ENCODE results near the gene MELK.
A peak's percentile ranks its signal among the peaks of the same experiment; 100 is the strongest.
"Not testable (repeated sequence)": the region's sequence is repeated elsewhere in the genome, so short reads cannot be mapped to it uniquely, and the experiment has no call there.

Gene MELK

DNA sequence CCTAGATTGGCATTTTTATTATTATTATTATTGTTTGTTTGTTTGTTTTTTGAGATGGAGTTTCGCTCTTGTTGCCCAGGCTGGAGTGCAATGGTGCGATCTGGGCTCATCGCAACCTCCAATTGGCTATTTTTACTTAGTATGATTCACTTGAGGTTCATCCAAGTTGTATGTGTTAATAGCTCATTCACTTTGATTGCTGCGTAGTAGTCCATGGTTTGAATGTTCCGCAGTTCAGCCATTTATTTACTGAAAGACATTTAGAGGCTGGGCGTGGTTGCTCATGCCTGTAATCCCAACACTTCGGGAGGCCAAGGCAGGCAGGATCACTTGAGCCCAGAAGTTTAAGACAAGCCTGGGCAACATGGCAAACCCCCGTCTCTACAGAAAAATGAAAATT is 22.6 kb upstream of the MELK start:
- H3K27me3 ChIP-seq (ENCODE audit: control insufficient read depth, insufficient read depth, low read length, poor library complexity, severe bottlenecking) = no peaks in the 10 kb centered on the region
- H3K4me1 ChIP-seq (ENCODE audit: control insufficient read depth, insufficient read depth, low read length) = no peaks in the 10 kb centered on the region
- no peaks in the 10 kb centered on the region for H3K36me3 ChIP-seq (ENCODE audit: control insufficient read depth, insufficient read depth, low read length)
- no peak overlapping the region for H3K4me3 ChIP-seq (ENCODE audit: insufficient read depth, low read depth, low read length)
- no peak overlapping the region for H3K27ac ChIP-seq (ENCODE audit: insufficient read depth, low read depth, low read length, poor library complexity, severe bottlenecking)
- WGBS, 2 experiments = 95% methylated on average over 8 of the region's 8 CpGs
- H3K9me3 ChIP-seq (ENCODE audit: control insufficient read depth, low read length) = no peaks in the 10 kb centered on the region

DNA sequence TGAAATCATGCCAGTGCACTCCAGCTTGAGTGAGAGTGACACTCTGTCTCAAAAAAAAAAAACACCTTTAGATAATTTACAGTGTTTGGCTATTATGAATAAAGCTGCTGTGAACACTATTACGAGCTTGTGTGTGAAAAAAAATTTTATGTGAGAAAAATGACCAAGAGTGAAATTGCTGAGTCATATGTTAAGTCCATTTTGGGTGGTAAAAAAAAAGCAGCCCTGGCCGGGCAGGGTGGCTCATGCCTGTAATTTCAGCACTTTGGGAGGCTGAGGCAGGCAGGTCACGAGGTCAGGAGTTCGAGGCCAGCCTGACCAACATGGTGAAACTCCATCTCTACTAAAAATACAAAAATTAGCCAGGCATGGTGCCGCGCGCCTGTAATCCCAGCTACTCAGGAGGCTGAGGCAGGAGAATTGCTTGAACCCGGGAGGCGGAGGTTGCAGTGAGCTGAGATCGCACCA is 22.0 kb upstream of the MELK start:
- H3K36me3 ChIP-seq (ENCODE audit: control insufficient read depth, insufficient read depth, low read length); H3K27me3 ChIP-seq (ENCODE audit: control insufficient read depth, insufficient read depth, low read length, poor library complexity, severe bottlenecking); H3K27ac ChIP-seq (ENCODE audit: insufficient read depth, low read depth, low read length, poor library complexity, severe bottlenecking); H3K4me1 ChIP-seq (ENCODE audit: control insufficient read depth, insufficient read depth, low read length); H3K4me3 ChIP-seq (ENCODE audit: insufficient read depth, low read depth, low read length); H3K9me3 ChIP-seq (ENCODE audit: control insufficient read depth, low read length): not testable (repeated sequence)
- 92 to 97% methylated on average over 10 of the region's 10 CpGs for WGBS, 2 experiments

DNA sequence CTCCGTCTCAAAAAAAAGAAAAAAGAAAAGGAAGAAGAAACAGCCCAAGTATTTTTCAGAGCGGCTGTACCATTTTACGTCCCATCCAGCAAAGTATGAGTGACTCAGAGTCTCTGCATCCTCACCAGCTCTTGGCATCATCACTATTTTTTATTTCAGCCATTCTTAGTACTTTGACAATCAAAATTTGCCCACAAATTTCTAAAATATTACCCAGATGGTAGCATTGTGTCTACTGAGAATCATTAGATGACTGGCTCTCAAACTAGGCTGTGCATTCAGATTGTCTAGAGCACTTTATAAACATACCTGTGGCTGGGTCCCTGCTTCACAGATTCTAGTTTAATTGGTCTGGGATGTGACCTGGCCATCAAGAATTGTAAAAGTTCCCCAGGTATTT is 21.6 kb upstream of the MELK start:
- 92 to 97% methylated on average over 3 of the region's 3 CpGs for WGBS, 2 experiments

DNA sequence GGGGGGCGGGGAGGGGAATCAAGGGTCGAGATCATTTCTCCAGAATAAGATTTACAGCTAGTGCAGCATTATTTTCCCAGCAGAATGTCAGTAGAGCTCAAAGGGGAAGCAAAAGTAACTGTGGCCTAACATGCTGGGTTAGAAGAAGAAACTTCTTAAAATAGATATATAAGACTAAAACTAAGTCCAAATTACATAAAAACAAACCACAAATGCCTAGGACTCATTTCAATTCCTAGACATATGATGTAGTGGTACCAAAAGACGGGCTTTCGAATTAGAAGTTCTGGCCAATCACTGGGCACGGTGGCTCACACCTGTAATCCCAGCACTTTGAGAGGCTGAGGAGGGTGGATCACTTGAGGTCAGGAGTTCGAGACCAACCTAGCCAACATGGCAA is 20.8 kb upstream of the MELK start:
- Histone ChIP-seq H3K9me3 (ENCODE audit: control insufficient read depth, low read length) (no peaks in the 10 kb centered on the region), H3K27me3 (ENCODE audit: control insufficient read depth, insufficient read depth, low read length, poor library complexity, severe bottlenecking) (no peaks in the 10 kb centered on the region), H3K36me3 (ENCODE audit: control insufficient read depth, insufficient read depth, low read length) (no peaks in the 10 kb centered on the region), H3K4me1 (ENCODE audit: control insufficient read depth, insufficient read depth, low read length) (no peaks in the 10 kb centered on the region), H3K27ac (ENCODE audit: insufficient read depth, low read depth, low read length, poor library complexity, severe bottlenecking) (no peak overlapping the region), H3K4me3 (ENCODE audit: insufficient read depth, low read depth, low read length) (no peak overlapping the region)
- 94 to 95% methylated on average over 6 of the region's 6 CpGs for WGBS, 2 experiments

More for the DNA sequence above, 21.6 kb upstream of the MELK start:
- Histone ChIP-seq H3K27ac (ENCODE audit: insufficient read depth, low read depth, low read length, poor library complexity, severe bottlenecking) (no peak overlapping the region), H3K4me3 (ENCODE audit: insufficient read depth, low read depth, low read length) (no peak overlapping the region), H3K36me3 (ENCODE audit: control insufficient read depth, insufficient read depth, low read length) (no peaks in the 10 kb centered on the region), H3K9me3 (ENCODE audit: control insufficient read depth, low read length) (no peaks in the 10 kb centered on the region), H3K27me3 (ENCODE audit: control insufficient read depth, insufficient read depth, low read length, poor library complexity, severe bottlenecking) (no peaks in the 10 kb centered on the region), H3K4me1 (ENCODE audit: control insufficient read depth, insufficient read depth, low read length) (no peaks in the 10 kb centered on the region)

DNA sequence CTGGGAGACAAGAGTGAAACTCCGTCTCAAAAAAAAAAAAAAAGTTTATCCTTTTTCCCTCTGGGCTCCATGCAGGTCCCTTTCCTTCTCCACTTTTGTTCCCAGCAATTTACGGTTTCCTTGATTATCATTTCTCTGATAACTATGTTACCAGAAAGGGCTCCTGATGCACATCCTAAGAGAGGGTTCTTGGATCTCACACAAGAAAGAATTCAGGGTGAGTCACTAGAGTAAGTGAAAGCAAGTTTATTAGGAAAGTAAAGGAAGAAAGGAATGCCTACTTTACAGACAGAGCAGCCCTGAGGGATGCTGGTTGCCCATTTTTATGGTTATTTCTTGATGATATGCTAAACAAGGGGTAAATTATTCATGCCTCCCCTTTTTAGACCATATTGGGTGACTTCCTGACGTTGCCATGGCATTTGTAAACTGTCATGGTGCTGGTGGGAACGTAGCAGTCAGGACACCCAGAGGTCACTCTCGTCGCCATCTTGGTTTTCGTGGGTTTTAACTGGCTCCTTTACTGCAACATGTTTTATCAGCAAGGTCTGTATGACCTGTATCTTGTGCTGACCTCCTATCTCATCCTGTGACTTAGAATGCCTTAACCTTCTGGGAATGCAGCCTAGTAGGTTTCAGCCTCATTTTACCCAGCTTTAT is 13.5 kb upstream of the MELK start:
- H3K9me3 ChIP-seq (ENCODE audit: control insufficient read depth, low read length) = no peaks in the 10 kb centered on the region
- no peaks in the 10 kb centered on the region for H3K4me1 ChIP-seq (ENCODE audit: control insufficient read depth, insufficient read depth, low read length)
- H3K27me3 ChIP-seq (ENCODE audit: control insufficient read depth, insufficient read depth, low read length, poor library complexity, severe bottlenecking) = no peaks in the 10 kb centered on the region
- no peak overlapping the region for H3K4me3 ChIP-seq (ENCODE audit: insufficient read depth, low read depth, low read length)
- no peak overlapping the region for H3K27ac ChIP-seq (ENCODE audit: insufficient read depth, low read depth, low read length, poor library complexity, severe bottlenecking)
- WGBS, 2 experiments = 85 to 87% methylated on average over 7 of the region's 7 CpGs
- H3K36me3 ChIP-seq (ENCODE audit: control insufficient read depth, insufficient read depth, low read length) = no peaks in the 10 kb centered on the region

DNA sequence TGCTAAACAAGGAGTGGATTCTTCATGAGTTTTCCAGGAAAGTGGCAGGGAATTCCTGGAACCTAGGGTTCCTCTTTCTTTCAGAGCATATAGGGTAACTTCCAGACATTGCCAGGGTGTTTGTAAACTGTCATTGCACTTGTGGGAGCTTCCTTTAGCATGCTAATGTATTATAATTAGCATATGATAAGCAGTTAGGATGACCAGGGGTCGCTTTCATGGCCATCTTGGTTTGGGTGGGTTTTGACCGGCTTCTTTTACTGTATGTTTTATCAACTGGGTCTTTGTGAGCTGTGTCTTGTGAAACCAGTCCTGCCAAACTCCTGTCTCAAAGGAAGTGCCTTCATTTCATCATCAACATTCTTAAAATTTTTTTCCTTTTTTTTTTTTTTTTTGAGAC is 11.9 kb upstream of the MELK start:
- H3K9me3 ChIP-seq (ENCODE audit: control insufficient read depth, low read length) = no peaks in the 10 kb centered on the region
- H3K4me3 ChIP-seq (ENCODE audit: insufficient read depth, low read depth, low read length) = no peak overlapping the region
- WGBS, 2 experiments = 61 to 80% methylated on average over 2 of the region's 2 CpGs
- no peaks in the 10 kb centered on the region for H3K4me1 ChIP-seq (ENCODE audit: control insufficient read depth, insufficient read depth, low read length)
- no peaks in the 10 kb centered on the region for H3K27me3 ChIP-seq (ENCODE audit: control insufficient read depth, insufficient read depth, low read length, poor library complexity, severe bottlenecking)
- no peaks in the 10 kb centered on the region for H3K36me3 ChIP-seq (ENCODE audit: control insufficient read depth, insufficient read depth, low read length)
- H3K27ac ChIP-seq (ENCODE audit: insufficient read depth, low read depth, low read length, poor library complexity, severe bottlenecking) = no peak overlapping the region

DNA sequence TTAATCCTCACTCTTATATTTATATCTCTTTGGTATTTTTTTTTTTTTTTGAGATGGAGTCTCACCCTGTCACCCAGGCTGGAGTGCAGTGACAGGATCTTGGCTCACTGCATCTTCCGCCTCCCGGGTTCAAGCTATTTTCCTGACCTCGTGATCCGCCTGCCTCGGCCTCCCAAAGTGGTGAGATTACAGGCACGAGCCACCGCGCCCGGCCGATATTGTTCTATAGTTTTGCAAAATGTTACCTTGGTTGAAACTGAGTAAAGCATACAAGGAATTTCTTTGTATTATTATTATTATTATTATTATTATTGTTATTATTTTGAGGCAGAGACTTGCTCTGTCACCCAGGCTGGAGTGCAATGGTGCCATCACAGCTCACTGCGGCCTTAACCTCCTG is 9.9 kb upstream of the MELK start:
- not testable (repeated sequence) for H3K9me3 ChIP-seq (ENCODE audit: control insufficient read depth, low read length); H3K4me1 ChIP-seq (ENCODE audit: control insufficient read depth, insufficient read depth, low read length); H3K36me3 ChIP-seq (ENCODE audit: control insufficient read depth, insufficient read depth, low read length); H3K27ac ChIP-seq (ENCODE audit: insufficient read depth, low read depth, low read length, poor library complexity, severe bottlenecking); H3K4me3 ChIP-seq (ENCODE audit: insufficient read depth, low read depth, low read length); H3K27me3 ChIP-seq (ENCODE audit: control insufficient read depth, insufficient read depth, low read length, poor library complexity, severe bottlenecking)
- 89 to 96% methylated on average over 11 of the region's 11 CpGs for WGBS, 2 experiments

DNA sequence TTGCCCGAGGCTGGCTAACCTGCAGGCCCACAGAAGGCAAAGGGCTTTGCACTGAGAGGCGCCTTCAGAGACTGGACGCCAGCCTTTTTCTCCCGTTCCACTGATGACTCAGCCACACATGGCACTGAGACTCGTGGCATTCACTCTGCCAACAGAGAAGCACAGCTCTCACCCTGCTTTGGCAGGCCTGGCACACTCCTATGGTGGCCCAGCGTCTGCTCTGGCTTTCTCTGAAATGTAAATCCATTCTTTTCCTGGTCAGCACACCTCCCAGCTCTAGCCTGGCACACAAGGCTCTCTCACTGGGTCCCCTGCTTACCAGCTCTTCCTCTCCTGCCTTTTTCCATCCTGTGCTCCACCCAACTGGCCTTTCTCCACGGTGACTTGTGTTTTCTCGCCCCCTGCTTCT is 5.9 kb upstream of the MELK start:
- H3K9me3 ChIP-seq (ENCODE audit: control insufficient read depth, low read length) = no peaks in the 10 kb centered on the region
- H3K27ac ChIP-seq (ENCODE audit: insufficient read depth, low read depth, low read length, poor library complexity, severe bottlenecking) = no peak overlapping the region
- WGBS, 2 experiments = 86 to 89% methylated on average over 8 of the region's 8 CpGs
- no peaks in the 10 kb centered on the region for H3K36me3 ChIP-seq (ENCODE audit: control insufficient read depth, insufficient read depth, low read length)
- no peaks in the 10 kb centered on the region for H3K4me1 ChIP-seq (ENCODE audit: control insufficient read depth, insufficient read depth, low read length)
- H3K27me3 ChIP-seq (ENCODE audit: control insufficient read depth, insufficient read depth, low read length, poor library complexity, severe bottlenecking) = no peaks in the 10 kb centered on the region
- H3K4me3 ChIP-seq (ENCODE audit: insufficient read depth, low read depth, low read length) = no peak overlapping the region

DNA sequence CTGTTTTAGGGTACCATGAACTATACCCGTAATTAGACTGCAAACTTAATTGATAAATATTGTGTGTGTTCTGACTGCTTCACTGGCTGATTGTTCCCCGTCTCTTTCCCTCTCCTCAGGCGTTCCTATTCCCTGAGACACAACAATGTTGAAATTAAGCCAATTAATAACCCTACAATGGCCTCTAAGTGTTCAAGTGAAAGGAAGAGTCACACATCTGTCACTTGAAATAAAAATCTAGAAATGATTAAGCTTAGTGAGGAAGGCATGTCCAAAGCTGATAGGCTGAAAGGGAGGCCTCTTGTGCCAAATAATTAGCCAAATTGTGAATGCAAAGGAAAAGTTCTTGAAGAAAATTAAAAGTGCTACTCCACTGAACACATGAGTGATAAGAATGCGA is 4.0 kb upstream of the MELK start:
- H3K27ac ChIP-seq (ENCODE audit: insufficient read depth, low read depth, low read length, poor library complexity, severe bottlenecking); H3K27me3 ChIP-seq (ENCODE audit: control insufficient read depth, insufficient read depth, low read length, poor library complexity, severe bottlenecking); H3K4me3 ChIP-seq (ENCODE audit: insufficient read depth, low read depth, low read length); H3K36me3 ChIP-seq (ENCODE audit: control insufficient read depth, insufficient read depth, low read length); H3K4me1 ChIP-seq (ENCODE audit: control insufficient read depth, insufficient read depth, low read length); H3K9me3 ChIP-seq (ENCODE audit: control insufficient read depth, low read length): not testable (repeated sequence)
- WGBS, 2 experiments = 89 to 93% methylated on average over 4 of the region's 4 CpGs

DNA sequence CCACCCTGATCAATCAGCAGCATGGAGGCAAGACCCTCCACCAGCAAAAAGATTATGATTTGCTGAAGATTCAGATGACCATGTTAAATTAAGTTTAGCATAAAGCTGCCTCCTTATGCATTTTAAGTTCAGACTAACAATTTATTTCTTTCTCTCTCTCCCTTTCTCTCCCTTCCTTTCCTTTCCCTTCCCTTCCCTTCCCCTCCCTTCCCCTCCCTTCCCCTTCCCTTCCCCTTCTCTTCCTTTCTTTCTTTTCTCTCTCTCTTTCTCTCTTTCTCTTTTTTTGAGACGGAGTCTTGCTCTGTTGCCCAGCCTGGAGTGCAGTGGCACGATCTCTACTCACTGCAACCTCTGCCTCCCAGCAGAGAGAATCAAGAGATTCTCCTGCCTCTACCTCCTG is 1.4 kb upstream of the MELK start:
- Histone ChIP-seq H3K27me3 (ENCODE audit: control insufficient read depth, insufficient read depth, low read length, poor library complexity, severe bottlenecking) (no peaks in the 10 kb centered on the region), H3K4me3 (ENCODE audit: insufficient read depth, low read depth, low read length) (no peak overlapping the region), H3K9me3 (ENCODE audit: control insufficient read depth, low read length) (no peaks in the 10 kb centered on the region), H3K4me1 (ENCODE audit: control insufficient read depth, insufficient read depth, low read length) (peaks cover 3% of the 10 kb centered on the region), H3K27ac (ENCODE audit: insufficient read depth, low read depth, low read length, poor library complexity, severe bottlenecking) (no peak overlapping the region), H3K36me3 (ENCODE audit: control insufficient read depth, insufficient read depth, low read length) (no peaks in the 10 kb centered on the region)
- 86 to 91% methylated on average over 2 of the region's 2 CpGs for WGBS, 2 experiments

DNA sequence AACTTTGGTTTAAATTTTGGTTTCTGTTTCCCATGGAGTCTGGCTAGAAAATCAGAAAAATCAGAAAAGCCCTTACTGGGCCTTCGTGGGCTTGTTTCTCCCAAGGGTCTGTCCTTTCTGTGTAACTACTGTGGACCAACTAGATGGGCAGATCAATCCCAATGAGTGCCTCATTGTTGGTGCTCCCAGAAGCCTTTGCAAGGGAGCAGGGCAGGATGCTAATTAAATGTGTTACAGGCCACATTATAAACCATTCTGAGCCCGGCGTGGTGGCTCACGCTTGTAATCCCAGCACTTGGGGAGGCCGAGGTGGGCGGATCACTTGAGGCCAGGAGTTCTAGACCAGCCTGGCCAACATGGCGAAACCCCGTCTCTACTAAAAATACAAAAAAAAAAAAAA is 1.4 kb downstream of the MELK start:
- not testable (repeated sequence) for H3K36me3 ChIP-seq (ENCODE audit: control insufficient read depth, insufficient read depth, low read length); H3K4me1 ChIP-seq (ENCODE audit: control insufficient read depth, insufficient read depth, low read length); H3K27me3 ChIP-seq (ENCODE audit: control insufficient read depth, insufficient read depth, low read length, poor library complexity, severe bottlenecking); H3K27ac ChIP-seq (ENCODE audit: insufficient read depth, low read depth, low read length, poor library complexity, severe bottlenecking); H3K9me3 ChIP-seq (ENCODE audit: control insufficient read depth, low read length)
- H3K4me3 ChIP-seq (ENCODE audit: insufficient read depth, low read depth, low read length) = peak overlapping the region; percentile 97
- WGBS, 2 experiments = 92 to 93% methylated on average over 8 of the region's 8 CpGs
